ENCODE results near the gene RPL27.

- no peak for TF ChIP-seq POLR2A (IDR thresholded peaks at IDR 0.05; ENCODE audit: extremely low read depth, insufficient read length)
- TF ChIP-seq MAX (IDR thresholded peaks at IDR 0.05; ENCODE audit: low read depth, low read length) = no peak
- no peak for TF ChIP-seq CTCF (IDR thresholded peaks at IDR 0.05; ENCODE audit: low read depth, low read length)
- no peak for TF ChIP-seq MYC (IDR thresholded peaks at IDR 0.05; ENCODE audit: low read depth, low read length)
These were observed 32.0 kb downstream of the RPL27 start for GRCh38 chr17:43030137-43030767.
